Measurements from ENCODE around the gene SDK1.

Gene SDK1

GRCh38 chr7:3404501-3404900 lies 103.4 kb downstream of the SDK1 start:
- DNase-seq: no peak

GRCh38 chr7:3408814-3409595 lies 108.0 kb downstream of the SDK1 start:
- DNase-seq: no peak

- no peak for DNase-seq
These were observed 111.8 kb downstream of the SDK1 start for GRCh38 chr7:3412871-3413270.

- DNase-seq: no peak
These were observed 114.8 kb downstream of the SDK1 start for GRCh38 chr7:3415861-3416312.

GRCh38 chr7:3416453-3416852 lies 115.4 kb downstream of the SDK1 start:
- no peak for DNase-seq

GRCh38 chr7:3425087-3425486 lies 124.0 kb downstream of the SDK1 start:
- no peak for DNase-seq

GRCh38 chr7:3426064-3426463 lies 125.0 kb downstream of the SDK1 start:
- no peak for DNase-seq

- DNase-seq: no peak
These were observed 126.9 kb downstream of the SDK1 start for GRCh38 chr7:3427957-3428356.

- DNase-seq: no peak
These were observed 128.9 kb downstream of the SDK1 start for GRCh38 chr7:3429981-3430380.

GRCh38 chr7:3430588-3430987 lies 129.5 kb downstream of the SDK1 start:
- no peak for DNase-seq

GRCh38 chr7:3431306-3431705 lies 130.3 kb downstream of the SDK1 start:
- DNase-seq: no peak

GRCh38 chr7:3432911-3433310 lies 131.9 kb downstream of the SDK1 start:
- no peak for DNase-seq

GRCh38 chr7:3434611-3435010 lies 133.6 kb downstream of the SDK1 start:
- DNase-seq: no peak

- no peak for DNase-seq
These were observed 135.1 kb downstream of the SDK1 start for GRCh38 chr7:3436112-3436511.

GRCh38 chr7:3436746-3437145 lies 135.7 kb downstream of the SDK1 start:
- DNase-seq: no peak

- no peak for DNase-seq
These were observed 136.4 kb downstream of the SDK1 start for GRCh38 chr7:3437467-3437866.

GRCh38 chr7:3438352-3438751 lies 137.3 kb downstream of the SDK1 start:
- DNase-seq: no peak

- DNase-seq: no peak
These were observed 138.4 kb downstream of the SDK1 start for GRCh38 chr7:3439333-3440030.

- no peak for DNase-seq
These were observed 139.5 kb downstream of the SDK1 start for GRCh38 chr7:3440509-3440908.

- no peak for DNase-seq
These were observed 142.7 kb downstream of the SDK1 start for GRCh38 chr7:3443716-3444115.

GRCh38 chr7:3446786-3447185 lies 145.7 kb downstream of the SDK1 start:
- DNase-seq: no peak

- DNase-seq: no peak
These were observed 150.6 kb downstream of the SDK1 start for GRCh38 chr7:3451701-3452100.

GRCh38 chr7:3453398-3453797 lies 152.3 kb downstream of the SDK1 start:
- no peak for DNase-seq

Data from hypothalamus (tissue), 51 donors.